ENCODE results near the gene TIGIT. TPM values are rescaled to one million over a fixed set of nuclear protein-coding genes. Genes with fewer than 3 reads are reported as not detected.

TIGIT gene
- total RNA-seq, 1 experiment from 2014 or later: not detected

DNA sequence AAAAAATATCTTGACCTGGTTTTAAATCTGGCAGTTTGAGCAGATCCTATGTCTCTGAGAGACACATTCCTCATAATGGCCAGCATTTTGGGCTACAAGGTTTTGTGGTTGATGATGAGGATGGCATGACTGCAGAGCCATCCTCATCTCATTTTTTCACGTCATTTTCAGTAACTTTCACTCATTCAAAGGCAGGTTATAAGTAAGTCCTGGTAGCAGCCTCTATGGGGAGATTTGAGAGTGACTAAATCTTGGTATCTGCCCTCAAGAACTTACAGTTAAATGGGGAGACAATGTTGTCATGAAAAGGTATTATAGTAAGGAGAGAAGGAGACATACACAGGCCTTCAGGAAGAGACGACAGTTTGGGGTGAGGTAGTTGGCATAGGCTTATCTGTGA lies 14.5 kb downstream of the TIGIT start:
- no peak overlapping the region for H2BK120ac ChIP-seq (ENCODE audit: low read depth, low read length, poor library complexity, severe bottlenecking)
- no peak overlapping the region for H3K14ac ChIP-seq (ENCODE audit: insufficient read depth, low read length)
- no peaks in the 10 kb centered on the region for H3K79me2 ChIP-seq (ENCODE audit: insufficient read depth, low read length)
- H3K56ac ChIP-seq (ENCODE audit: insufficient read length, low read depth, low read length): no peak overlapping the region
- H4K20me1 ChIP-seq (ENCODE audit: control insufficient read depth, insufficient read depth, insufficient read length): no peaks in the 10 kb centered on the region
- H3K4ac ChIP-seq (ENCODE audit: low read depth, low read length): no peak overlapping the region
- no peaks in the 10 kb centered on the region for H3K27me3 ChIP-seq (ENCODE audit: insufficient read depth, low read length)
- no peaks in the 10 kb centered on the region for H3K9me3 Mint-ChIP-seq
- DNase-seq: no peak
- H3K27ac ChIP-seq (ENCODE audit: insufficient read length, low read depth, low read length): no peak overlapping the region
- TF ChIP-seq, protein P1, sequence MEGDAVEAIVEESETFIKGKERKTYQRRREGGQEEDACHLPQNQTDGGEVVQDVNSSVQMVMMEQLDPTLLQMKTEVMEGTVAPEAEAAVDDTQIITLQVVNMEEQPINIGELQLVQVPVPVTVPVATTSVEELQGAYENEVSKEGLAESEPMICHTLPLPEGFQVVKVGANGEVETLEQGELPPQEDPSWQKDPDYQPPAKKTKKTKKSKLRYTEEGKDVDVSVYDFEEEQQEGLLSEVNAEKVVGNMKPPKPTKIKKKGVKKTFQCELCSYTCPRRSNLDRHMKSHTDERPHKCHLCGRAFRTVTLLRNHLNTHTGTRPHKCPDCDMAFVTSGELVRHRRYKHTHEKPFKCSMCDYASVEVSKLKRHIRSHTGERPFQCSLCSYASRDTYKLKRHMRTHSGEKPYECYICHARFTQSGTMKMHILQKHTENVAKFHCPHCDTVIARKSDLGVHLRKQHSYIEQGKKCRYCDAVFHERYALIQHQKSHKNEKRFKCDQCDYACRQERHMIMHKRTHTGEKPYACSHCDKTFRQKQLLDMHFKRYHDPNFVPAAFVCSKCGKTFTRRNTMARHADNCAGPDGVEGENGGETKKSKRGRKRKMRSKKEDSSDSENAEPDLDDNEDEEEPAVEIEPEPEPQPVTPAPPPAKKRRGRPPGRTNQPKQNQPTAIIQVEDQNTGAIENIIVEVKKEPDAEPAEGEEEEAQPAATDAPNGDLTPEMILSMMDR (conservative IDR thresholded peaks at IDR 0.05): no peak
- no peak overlapping the region for H4K91ac ChIP-seq (ENCODE audit: insufficient read length, low read depth, low read length)
- no CpG with 5 or more reads among the region's 2 CpGs for WGBS (ENCODE audit: extremely low coverage, insufficient read length, low lambda C conversion rate)
- no peaks in the 10 kb centered on the region for H3K9me3 ChIP-seq (ENCODE audit: control insufficient read depth, low read depth, low read length)
- no peak overlapping the region for H2BK20ac ChIP-seq (ENCODE audit: low read depth, low read length, poor library complexity, severe bottlenecking)
- H3K4me2 ChIP-seq (ENCODE audit: insufficient read depth, insufficient read length, low read length): no peak overlapping the region
- no peaks in the 10 kb centered on the region for H3K79me1 ChIP-seq (ENCODE audit: insufficient read depth, low read depth, low read length, poor library complexity, severe bottlenecking)
- H4K8ac ChIP-seq (replicated peaks; ENCODE audit: insufficient read length, low read depth, low read length): no peak overlapping the region
- no peaks in the 10 kb centered on the region for H3K4me1 ChIP-seq (ENCODE audit: insufficient read depth, low read length)
- H3K4me1 Mint-ChIP-seq: no peaks in the 10 kb centered on the region
- H2AK5ac ChIP-seq (ENCODE audit: insufficient read length, low read length): no peak overlapping the region
- no peak overlapping the region for H3T11ph ChIP-seq (ENCODE audit: low read length)
- H3K23ac ChIP-seq (ENCODE audit: insufficient read length, low read depth, low read length): no peak overlapping the region
- no peak overlapping the region for H3K18ac ChIP-seq (ENCODE audit: insufficient read length, low read depth, low read length)
- no peak overlapping the region for H3K4me3 Mint-ChIP-seq
- no peak overlapping the region for H2AFZ ChIP-seq (ENCODE audit: low read length)
- no peaks in the 10 kb centered on the region for H3K27me3 Mint-ChIP-seq (ENCODE audit: low read depth)
- H2BK5ac ChIP-seq (ENCODE audit: insufficient read length, low read length): no peak overlapping the region
- H3K23me2 ChIP-seq (ENCODE audit: insufficient read length, low read depth, low read length, poor library complexity, severe bottlenecking): no peaks in the 10 kb centered on the region
- H2BK12ac ChIP-seq (ENCODE audit: insufficient read length, low read depth, low read length): no peak overlapping the region
- H3K27ac Mint-ChIP-seq: no peak overlapping the region
- H2BK15ac ChIP-seq (ENCODE audit: low read depth, low read length): no peak overlapping the region
- no peak overlapping the region for H3K9ac ChIP-seq (ENCODE audit: extremely low read depth, insufficient read length, low read length)
- no peak overlapping the region for H4K5ac ChIP-seq (ENCODE audit: insufficient read length, low read depth, low read length)
- no peaks in the 10 kb centered on the region for H3K36me3 Mint-ChIP-seq (ENCODE audit: insufficient read depth in 1 of 3, low read depth in 3 of 3)
